ENCODE results near the gene FAM90A1.
"Not testable (repeated sequence)": the region's sequence is repeated elsewhere in the genome, so short reads cannot be mapped to it uniquely, and the experiment has no call there.

The FAM90A1 gene

GRCh38 chr12:8237031-8237430 lies 9.6 kb upstream of the FAM90A1 start:
- H3K4me1 ChIP-seq (ENCODE audit: low read length); H3K4me3 ChIP-seq (ENCODE audit: low read length); H4K20me1 ChIP-seq (ENCODE audit: insufficient read depth, low read length); DNase-seq; H3K27ac ChIP-seq (ENCODE audit: low read length); H3F3A ChIP-seq (ENCODE audit: insufficient read depth, low read length); H3K9me2 ChIP-seq (replicated peaks; ENCODE audit: insufficient read depth, low read length); H2AFZ ChIP-seq (ENCODE audit: low read length); H3K9me3 ChIP-seq (replicated peaks; ENCODE audit: insufficient read depth, low read length); H3K36me3 ChIP-seq (replicated peaks; ENCODE audit: insufficient read depth, low read length); H3K79me2 ChIP-seq (ENCODE audit: low read length); H3K4me2 ChIP-seq (ENCODE audit: low read depth, low read length); H3K9ac ChIP-seq (ENCODE audit: low read length); H3K27me3 ChIP-seq (replicated peaks; ENCODE audit: insufficient read depth, low read length): not testable (repeated sequence)

DNA sequence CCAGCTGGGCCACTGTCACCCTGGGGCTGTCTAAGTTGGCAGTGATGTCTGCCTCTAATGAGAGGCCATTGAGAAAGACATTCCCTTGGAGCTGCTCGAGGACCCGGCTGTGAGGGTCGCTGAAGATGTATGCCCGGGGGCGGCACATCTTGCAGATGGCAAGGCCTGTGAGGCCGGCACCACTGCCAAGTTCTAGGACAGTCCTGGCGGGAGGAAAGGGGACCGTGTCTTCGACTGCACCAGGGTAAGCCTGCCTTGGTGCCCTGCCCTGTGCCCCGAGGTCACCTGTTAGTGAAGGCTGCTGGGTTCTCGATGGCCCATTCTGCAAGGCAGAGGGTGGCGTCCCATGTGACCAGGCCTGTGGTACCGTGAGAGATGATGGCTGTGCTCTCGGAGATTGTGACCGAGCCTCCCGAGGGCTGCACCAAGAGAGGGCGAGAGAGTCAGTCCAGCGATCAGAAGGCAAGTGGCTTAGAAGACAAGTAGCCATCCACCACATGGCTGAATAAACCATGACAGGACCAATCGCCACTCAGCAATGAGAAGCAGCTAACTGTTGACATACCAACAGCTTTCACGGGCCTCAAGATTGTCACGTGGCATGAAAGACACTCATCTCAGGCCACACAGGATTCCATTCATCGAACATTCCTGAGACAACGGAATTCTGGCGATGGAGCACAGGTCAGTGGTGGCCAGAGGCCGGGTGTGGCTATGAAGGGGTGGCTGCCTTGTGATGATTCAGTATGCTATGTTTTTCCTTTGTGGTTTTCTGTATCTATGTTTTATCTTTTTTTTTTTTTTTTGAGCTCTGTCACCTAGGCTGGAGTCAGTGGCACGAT lies 8.1 kb upstream of the FAM90A1 start:
- H3K4me3 ChIP-seq (ENCODE audit: low read length); H3K9me2 ChIP-seq (replicated peaks; ENCODE audit: insufficient read depth, low read length); H3K27ac ChIP-seq (ENCODE audit: low read length); H3F3A ChIP-seq (ENCODE audit: insufficient read depth, low read length); H3K9ac ChIP-seq (ENCODE audit: low read length); H4K20me1 ChIP-seq (ENCODE audit: insufficient read depth, low read length); H3K4me1 ChIP-seq (ENCODE audit: low read length); H3K27me3 ChIP-seq (replicated peaks; ENCODE audit: insufficient read depth, low read length); H3K36me3 ChIP-seq (replicated peaks; ENCODE audit: insufficient read depth, low read length); DNase-seq; H3K9me3 ChIP-seq (replicated peaks; ENCODE audit: insufficient read depth, low read length); H3K4me2 ChIP-seq (ENCODE audit: low read depth, low read length); H2AFZ ChIP-seq (ENCODE audit: low read length); H3K79me2 ChIP-seq (ENCODE audit: low read length): not testable (repeated sequence)

- not testable (repeated sequence) for H3K79me2 ChIP-seq (ENCODE audit: low read length); H3K9me3 ChIP-seq (replicated peaks; ENCODE audit: insufficient read depth, low read length); H3K36me3 ChIP-seq (replicated peaks; ENCODE audit: insufficient read depth, low read length); H3K4me3 ChIP-seq (ENCODE audit: low read length); H3K27ac ChIP-seq (ENCODE audit: low read length); H2AFZ ChIP-seq (ENCODE audit: low read length); H3K9ac ChIP-seq (ENCODE audit: low read length); DNase-seq; H3K27me3 ChIP-seq (replicated peaks; ENCODE audit: insufficient read depth, low read length); H3F3A ChIP-seq (ENCODE audit: insufficient read depth, low read length); H3K4me2 ChIP-seq (ENCODE audit: low read depth, low read length); H3K9me2 ChIP-seq (replicated peaks; ENCODE audit: insufficient read depth, low read length); H4K20me1 ChIP-seq (ENCODE audit: insufficient read depth, low read length); H3K4me1 ChIP-seq (ENCODE audit: low read length)
These were observed 7.3 kb upstream of the FAM90A1 start for GRCh38 chr12:8234746-8235145.

- H3K9me3 ChIP-seq (replicated peaks; ENCODE audit: insufficient read depth, low read length); H3K27ac ChIP-seq (ENCODE audit: low read length); H4K20me1 ChIP-seq (ENCODE audit: insufficient read depth, low read length); DNase-seq; H2AFZ ChIP-seq (ENCODE audit: low read length); H3K9ac ChIP-seq (ENCODE audit: low read length); H3K4me2 ChIP-seq (ENCODE audit: low read depth, low read length); H3K36me3 ChIP-seq (replicated peaks; ENCODE audit: insufficient read depth, low read length); H3K27me3 ChIP-seq (replicated peaks; ENCODE audit: insufficient read depth, low read length); H3F3A ChIP-seq (ENCODE audit: insufficient read depth, low read length); H3K9me2 ChIP-seq (replicated peaks; ENCODE audit: insufficient read depth, low read length); H3K79me2 ChIP-seq (ENCODE audit: low read length); H3K4me3 ChIP-seq (ENCODE audit: low read length); H3K4me1 ChIP-seq (ENCODE audit: low read length): not testable (repeated sequence)
These were observed 6.6 kb upstream of the FAM90A1 start for GRCh38 chr12:8233935-8234495.

DNA sequence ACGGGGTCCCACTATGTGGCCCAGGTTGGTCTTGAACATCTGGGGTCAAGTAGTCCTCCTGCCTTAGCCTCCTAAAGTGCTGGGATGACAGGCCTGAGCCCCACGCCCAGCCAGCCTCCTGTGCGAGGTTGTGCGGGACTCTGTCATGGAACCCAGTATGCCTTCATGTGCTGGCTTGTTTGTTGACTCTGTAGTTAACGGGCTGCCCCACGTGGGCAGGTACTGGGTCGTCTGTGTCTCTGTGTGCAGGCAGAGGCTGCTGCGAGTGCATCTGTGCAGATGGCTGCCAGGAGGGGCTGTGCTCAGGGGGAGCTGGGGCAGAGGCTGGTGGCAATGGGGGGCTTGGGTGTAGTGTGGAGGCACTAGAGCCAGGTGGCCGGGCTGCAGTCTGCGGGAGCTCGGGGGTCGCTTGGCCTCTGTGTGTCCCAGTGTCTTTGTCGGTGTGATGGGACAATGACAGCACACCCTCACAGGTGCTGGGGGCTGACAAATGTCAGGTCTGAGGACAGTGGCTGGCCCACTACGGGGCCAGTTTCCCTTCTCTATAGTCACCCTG lies 6.0 kb upstream of the FAM90A1 start:
- H3K79me2 ChIP-seq (ENCODE audit: low read length); H3K36me3 ChIP-seq (replicated peaks; ENCODE audit: insufficient read depth, low read length); H3K9me2 ChIP-seq (replicated peaks; ENCODE audit: insufficient read depth, low read length); H3K9ac ChIP-seq (ENCODE audit: low read length); H3K27ac ChIP-seq (ENCODE audit: low read length); H3K4me3 ChIP-seq (ENCODE audit: low read length); H2AFZ ChIP-seq (ENCODE audit: low read length); H3F3A ChIP-seq (ENCODE audit: insufficient read depth, low read length); H3K4me1 ChIP-seq (ENCODE audit: low read length); DNase-seq; H3K27me3 ChIP-seq (replicated peaks; ENCODE audit: insufficient read depth, low read length); H4K20me1 ChIP-seq (ENCODE audit: insufficient read depth, low read length); H3K4me2 ChIP-seq (ENCODE audit: low read depth, low read length); H3K9me3 ChIP-seq (replicated peaks; ENCODE audit: insufficient read depth, low read length): not testable (repeated sequence)
